ENCODE data around the gene ADAMTS16.

ADAMTS16 gene

GRCh38 chr5:5246736-5247135 lies 106.6 kb downstream of the ADAMTS16 start:
- no peak for DNase-seq

GRCh38 chr5:5250758-5251157 lies 110.6 kb downstream of the ADAMTS16 start:
- no peak for DNase-seq

- no peak for DNase-seq
Observed at GRCh38 chr5:5252106-5252505, 112.0 kb downstream of the ADAMTS16 start.

- DNase-seq: no peak
Observed at GRCh38 chr5:5257353-5257752, 117.2 kb downstream of the ADAMTS16 start.

- DNase-seq: no peak
Observed at GRCh38 chr5:5258564-5258963, 118.4 kb downstream of the ADAMTS16 start.

GRCh38 chr5:5264727-5265126 lies 124.6 kb downstream of the ADAMTS16 start:
- DNase-seq: no peak

GRCh38 chr5:5266297-5266696 lies 126.2 kb downstream of the ADAMTS16 start:
- DNase-seq: no peak

GRCh38 chr5:5270161-5270560 lies 130.0 kb downstream of the ADAMTS16 start:
- DNase-seq: no peak

- no peak for DNase-seq
Observed at GRCh38 chr5:5270958-5271785, 131.0 kb downstream of the ADAMTS16 start.

- DNase-seq: no peak
Observed at GRCh38 chr5:5271786-5272321, 131.7 kb downstream of the ADAMTS16 start.

- no peak for DNase-seq
Observed at GRCh38 chr5:5273398-5273797, 133.3 kb downstream of the ADAMTS16 start.

GRCh38 chr5:5273976-5274375 lies 133.8 kb downstream of the ADAMTS16 start:
- DNase-seq: no peak

- no peak for DNase-seq
Observed at GRCh38 chr5:5275211-5275610, 135.1 kb downstream of the ADAMTS16 start.

GRCh38 chr5:5276430-5276829 lies 136.3 kb downstream of the ADAMTS16 start:
- no peak for DNase-seq

GRCh38 chr5:5276951-5277517 lies 136.9 kb downstream of the ADAMTS16 start:
- no peak for DNase-seq

- no peak for DNase-seq
Observed at GRCh38 chr5:5278201-5278814, 138.2 kb downstream of the ADAMTS16 start.

- DNase-seq: no peak
Observed at GRCh38 chr5:5278815-5279381, 138.8 kb downstream of the ADAMTS16 start.

- no peak for DNase-seq
Observed at GRCh38 chr5:5285906-5286305, 145.8 kb downstream of the ADAMTS16 start.

- no peak for DNase-seq
Observed at GRCh38 chr5:5287419-5287818, 147.3 kb downstream of the ADAMTS16 start.

GRCh38 chr5:5288201-5288600 lies 148.1 kb downstream of the ADAMTS16 start:
- no peak for DNase-seq

- no peak for DNase-seq
Observed at GRCh38 chr5:5289537-5289936, 149.4 kb downstream of the ADAMTS16 start.

GRCh38 chr5:5290674-5291334 lies 150.7 kb downstream of the ADAMTS16 start:
- DNase-seq: no peak

- no peak for DNase-seq
Observed at GRCh38 chr5:5291357-5291756, 151.2 kb downstream of the ADAMTS16 start.
